Uterus (tissue), 2 donors: ENCODE measurements around the gene PDPK1.
"Not testable (repeated sequence)": the region's sequence is repeated elsewhere in the genome, so short reads cannot be mapped to it uniquely, and the experiment has no call there.

Experiments
- CTCF ChIP-seq, 4 experiments: fragments of 200-600 bp in 2 of 4; fragments of 450-650 bp in 2 of 4; sonication (generic) in 2 of 4; IDR thresholded peaks; one replicate each; pipeline ENCODE4 v1.5.1; 2016 to 2019; ENCODE audit warnings: antibody characterized with exemption in 4 of 4, mild to moderate bottlenecking in 2 of 4, moderate library complexity in 1 of 4
- POLR2A ChIP-seq, 2 donors: fragments of 450-650 bp; IDR thresholded peaks; one replicate each; pipeline ENCODE4 v1.6.1; 2016; ENCODE audit warnings: antibody characterized with exemption in 2 of 2, mild to moderate bottlenecking in 1 of 2, moderate library complexity in 1 of 2

GRCh38 chr16:2619628-2620027 is 81.8 kb downstream of the PDPK1 start:
- TF ChIP-seq CTCF, POLR2A (IDR thresholded peaks at IDR 0.05): not testable (repeated sequence)
